Transverse colon (tissue), 4 donors: ENCODE data around the gene SPATA31E1. TPM values are rescaled to one million over a fixed set of nuclear protein-coding genes. Genes with fewer than 3 reads are reported as not detected.

ENCODE experiments used
- DNase-seq: peaks from one replicate; pipeline ENCODE4 v3.0.0-alpha.2; 2019
- H3K27ac ChIP-seq, 4 donors: fragments of 200-600 bp; sonication (generic); 2 replicates each; pipeline ENCODE4 v1.5.1; 2016 to 2018; ENCODE audit warnings: inconsistent platforms in 4 of 4
- H3K27me3 ChIP-seq: fragments of 200-600 bp; sonication (generic); 2 replicates; pipeline ENCODE4 v1.5.1; 2017; ENCODE audit warnings: inconsistent platforms
- H3K36me3 ChIP-seq, 4 donors: fragments of 200-600 bp; sonication (generic); 2 replicates each; pipeline ENCODE4 v1.5.1; 2017 to 2019; ENCODE audit warnings: inconsistent platforms in 4 of 4
- H3K4me1 ChIP-seq, 4 donors: fragments of 200-600 bp; sonication (generic); 2 replicates each; pipeline ENCODE4 v1.5.1; 2017 to 2020; ENCODE audit warnings: inconsistent platforms in 4 of 4
- H3K4me3 ChIP-seq, 4 donors: fragments of 200-600 bp; sonication (generic); 1 replicate in 1 of 4; 2 replicates in 3 of 4; pipeline versions ENCODE4 v1.5.1 to v1.6.1; 2017 to 2019; ENCODE audit warnings: inconsistent platforms in 4 of 4
- H3K9me3 ChIP-seq, 2 donors: fragments of 200-600 bp; sonication (generic); 2 replicates each; pipeline ENCODE4 v1.5.1; 2017 to 2019; ENCODE audit warnings: inconsistent platforms in 2 of 2
- EP300 ChIP-seq: sonication (generic); formaldehyde crosslinking; IDR thresholded peaks from one replicate; pipeline ENCODE4 v1.6.1; 2017; ENCODE audit warnings: antibody characterized with exemption, low read depth
- POLR2A ChIP-seq: fragments of 450-650 bp; IDR thresholded peaks from one replicate; pipeline ENCODE4 v1.6.1; 2016; ENCODE audit warnings: antibody characterized with exemption, mild to moderate bottlenecking, moderate library complexity
- POLR2AphosphoS5 ChIP-seq, 3 donors: sonication (generic); formaldehyde crosslinking; IDR thresholded peaks; one replicate each; pipeline ENCODE4 v1.6.1; 2016; ENCODE audit warnings: antibody characterized with exemption in 3 of 3
- WGBS, 2 donors: methylation state at CpG; one replicate each; pipeline ENCODE4 v1.1.5; 2018; ENCODE audit warnings: low coverage in 1 of 2; 5-methylcytosine and 5-hydroxymethylcytosine counted together
- in situ Hi-C, 4 donors: fragments of 200-750 bp; cut with MboI; loops; one replicate each; pipeline versions ENCODE4 v1.15.0 to v1.15.1; 2017; ENCODE audit warnings: low sequenced_read_pairs in 3 of 4, low pct_ligation_motif_present in 1 of 4, low pct_unique_long_range_greater_than_20kb in 1 of 4
- intact Hi-C: fragments of 100-400 bp; cut with DNase I; formaldehyde crosslinking; loops from one replicate; pipeline ENCODE4 v1.15.1; 2023; ENCODE audit warnings: low total_unique reads
- total RNA-seq, 4 donors: library from RNA; depleted of rRNA; stranded (reverse); fragments of >200 nt; gene quantifications; one replicate each; pipeline ENCODE4 v1.1.0, GENCODE V29; 2016
- TF ChIP-seq, protein P1 (sequence below), 5 experiments: fragments of 200-600 bp in 3 of 5; fragments of 450-650 bp in 2 of 5; sonication (generic) in 3 of 5; IDR thresholded peaks; 1 replicate in 2 of 5; 2 replicates in 3 of 5; pipeline ENCODE4 v1.5.1; 2016 to 2017; ENCODE audit warnings: antibody characterized with exemption in 5 of 5, inconsistent platforms in 3 of 5, mild to moderate bottlenecking in 2 of 5, moderate library complexity in 1 of 5

The SPATA31E1 gene
- total RNA-seq, 4 donors from 2014 or later: not detected

DNA sequence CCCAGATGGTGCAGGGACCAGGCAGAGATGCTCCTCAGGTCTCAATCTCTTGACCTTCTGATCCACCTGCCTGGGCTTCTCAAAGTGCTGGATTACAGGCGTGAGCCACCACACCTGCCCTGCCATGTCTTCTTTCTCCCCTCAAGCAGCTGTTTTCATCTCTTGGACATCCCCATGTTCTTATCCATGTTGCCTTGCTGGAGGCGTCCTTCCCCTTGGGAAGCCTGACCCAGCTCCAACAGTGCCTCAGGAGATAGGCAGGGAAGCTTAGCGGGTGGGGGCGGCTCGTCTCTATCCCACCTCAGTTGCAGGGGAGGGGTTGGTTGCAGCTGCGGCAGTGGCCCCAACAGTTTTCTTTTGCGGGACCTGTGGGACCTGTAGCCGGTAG is 24.7 kb upstream of the SPATA31E1 start:
- 80 to 89% methylated on average over 5 to 8 of the region's 8 CpGs for WGBS, 2 donors
- Histone ChIP-seq H3K9me3 (peaks cover 0 to 3% of the 10 kb centered on the region in 2 donors), H3K27me3 (no peaks in the 10 kb centered on the region), H3K36me3 (no peaks in the 10 kb centered on the region), H3K4me3 (no peak overlapping the region), H3K27ac (no peak overlapping the region), H3K4me1 (no peaks in the 10 kb centered on the region)
- DNase-seq: no peak
- TF ChIP-seq EP300: no peak
- TF ChIP-seq POLR2AphosphoS5 (IDR thresholded peaks at IDR 0.05): no peak
- TF ChIP-seq, protein P1, sequence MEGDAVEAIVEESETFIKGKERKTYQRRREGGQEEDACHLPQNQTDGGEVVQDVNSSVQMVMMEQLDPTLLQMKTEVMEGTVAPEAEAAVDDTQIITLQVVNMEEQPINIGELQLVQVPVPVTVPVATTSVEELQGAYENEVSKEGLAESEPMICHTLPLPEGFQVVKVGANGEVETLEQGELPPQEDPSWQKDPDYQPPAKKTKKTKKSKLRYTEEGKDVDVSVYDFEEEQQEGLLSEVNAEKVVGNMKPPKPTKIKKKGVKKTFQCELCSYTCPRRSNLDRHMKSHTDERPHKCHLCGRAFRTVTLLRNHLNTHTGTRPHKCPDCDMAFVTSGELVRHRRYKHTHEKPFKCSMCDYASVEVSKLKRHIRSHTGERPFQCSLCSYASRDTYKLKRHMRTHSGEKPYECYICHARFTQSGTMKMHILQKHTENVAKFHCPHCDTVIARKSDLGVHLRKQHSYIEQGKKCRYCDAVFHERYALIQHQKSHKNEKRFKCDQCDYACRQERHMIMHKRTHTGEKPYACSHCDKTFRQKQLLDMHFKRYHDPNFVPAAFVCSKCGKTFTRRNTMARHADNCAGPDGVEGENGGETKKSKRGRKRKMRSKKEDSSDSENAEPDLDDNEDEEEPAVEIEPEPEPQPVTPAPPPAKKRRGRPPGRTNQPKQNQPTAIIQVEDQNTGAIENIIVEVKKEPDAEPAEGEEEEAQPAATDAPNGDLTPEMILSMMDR (IDR thresholded peaks at IDR 0.05): no peak
- no peak for TF ChIP-seq POLR2A
- in situ Hi-C loops: no loop called here
- intact Hi-C loops: no loop called here

DNA sequence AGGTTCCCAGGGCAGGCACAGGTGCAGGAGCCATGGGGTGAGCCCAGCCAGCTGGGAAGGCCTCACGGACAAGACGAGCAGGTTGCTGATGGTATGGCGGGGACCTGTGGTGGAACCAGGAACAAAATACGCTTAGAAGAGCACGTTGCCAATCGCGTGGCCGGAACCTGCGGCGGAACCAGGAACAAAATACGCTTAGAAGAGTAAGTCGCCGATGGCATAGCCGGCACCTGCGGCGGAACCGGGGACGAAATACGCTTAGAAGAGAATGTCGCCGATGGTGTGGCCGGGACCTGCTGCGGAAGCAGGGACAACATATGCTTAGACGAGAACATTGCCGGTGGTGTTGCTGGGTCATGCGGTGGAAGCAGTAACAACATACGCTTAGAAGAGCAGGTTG is 23.5 kb upstream of the SPATA31E1 start:
- WGBS, 2 donors: 75 to 91% methylated on average over 26 to 27 of the region's 27 CpGs
- in situ Hi-C loops: no loop called here

DNA sequence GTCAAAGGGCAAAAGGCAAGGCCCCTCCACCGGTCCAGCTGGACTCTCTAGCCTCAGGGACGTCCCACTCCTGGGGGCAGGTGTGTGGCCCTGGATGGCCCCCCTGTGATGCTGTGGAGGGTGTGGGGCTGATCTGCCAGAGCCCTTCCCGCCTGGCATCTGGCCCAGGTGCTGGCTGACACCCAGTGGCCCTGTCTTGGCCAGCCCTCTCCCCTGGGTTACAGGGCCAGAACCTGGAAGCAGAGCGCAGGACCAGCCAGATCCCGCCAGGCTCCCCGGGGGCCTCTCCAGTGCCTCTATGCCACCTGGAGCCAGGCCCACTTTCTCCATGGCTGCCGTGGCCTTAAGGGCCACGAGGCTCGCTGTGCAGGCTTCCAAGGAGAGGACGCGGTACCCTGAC is 22.9 kb upstream of the SPATA31E1 start:
- H3K9me3 ChIP-seq: peaks cover 0 to 3% of the 10 kb centered on the region in 2 donors
- H3K27me3 ChIP-seq: no peaks in the 10 kb centered on the region
- no peaks in the 10 kb centered on the region for H3K36me3 ChIP-seq
- intact Hi-C loops: no loop called here
- no peak overlapping the region for H3K4me3 ChIP-seq
- no peak for TF ChIP-seq POLR2A
- TF ChIP-seq EP300: no peak
- no peak for TF ChIP-seq POLR2AphosphoS5 (IDR thresholded peaks at IDR 0.05)
- TF ChIP-seq, protein P1 (IDR thresholded peaks at IDR 0.05): no peak
- peaks cover 0 to 3% (median 0%) of the 10 kb centered on the region in 4 donors for H3K4me1 ChIP-seq
- no peak for DNase-seq
- WGBS, 2 donors: 74 to 80% methylated on average over 1 to 6 of the region's 11 CpGs
- H3K27ac ChIP-seq: no peak overlapping the region
- in situ Hi-C loops: no loop called here

More for the DNA sequence above, 23.5 kb upstream of the SPATA31E1 start:
- Histone ChIP-seq H3K4me1 (peaks cover 0 to 3% (median 0%) of the 10 kb centered on the region in 4 donors), H3K4me3 (no peak overlapping the region), H3K27ac (no peak overlapping the region), H3K36me3 (no peaks in the 10 kb centered on the region), H3K9me3 (peaks cover 0 to 3% of the 10 kb centered on the region in 2 donors), H3K27me3 (no peaks in the 10 kb centered on the region)
- no peak for DNase-seq
- intact Hi-C loops: no loop called here
- no peak for TF ChIP-seq POLR2A
- TF ChIP-seq POLR2AphosphoS5 (IDR thresholded peaks at IDR 0.05): no peak
- no peak for TF ChIP-seq EP300
- TF ChIP-seq, protein P1 (IDR thresholded peaks at IDR 0.05): no peak

DNA sequence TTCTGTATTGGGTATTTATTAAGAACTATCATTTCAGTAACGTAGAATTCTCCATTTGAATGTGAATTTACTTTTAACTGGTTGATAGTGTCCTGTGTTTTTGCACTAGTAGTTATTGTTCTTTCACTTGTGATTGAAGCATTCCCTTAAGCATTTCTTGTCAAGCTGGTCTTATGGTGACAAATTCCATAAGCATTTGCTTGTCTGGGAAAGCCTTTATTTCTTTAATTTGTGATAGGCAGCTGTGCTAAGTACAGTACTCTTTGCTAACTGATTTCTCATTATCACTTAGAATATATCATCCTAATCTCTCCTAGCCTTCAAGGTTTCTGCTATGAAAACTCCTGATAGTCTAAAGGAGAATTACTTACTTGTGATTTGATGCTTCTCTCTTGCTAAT is 21.3 kb upstream of the SPATA31E1 start:
- Histone ChIP-seq H3K4me3 (no peak overlapping the region), H3K27me3 (no peaks in the 10 kb centered on the region), H3K36me3 (no peaks in the 10 kb centered on the region), H3K27ac (no peak overlapping the region), H3K4me1 (peaks cover 0 to 6% (median 1%) of the 10 kb centered on the region in 4 donors), H3K9me3 (peaks cover 0 to 3% of the 10 kb centered on the region in 2 donors)
- in situ Hi-C loops: no loop called here
- TF ChIP-seq POLR2A: no peak
- no peak for TF ChIP-seq EP300
- no peak for TF ChIP-seq POLR2AphosphoS5 (IDR thresholded peaks at IDR 0.05)
- TF ChIP-seq, protein P1 (IDR thresholded peaks at IDR 0.05): no peak
- no peak for DNase-seq
- intact Hi-C loops: no loop called here
- WGBS, 2 donors: 77 to 84% methylated on average over 1 of the region's 1 CpG
